WTC11 (cell line): Measurements from ENCODE around the gene CERS1. TPM values are rescaled to one million over a fixed set of nuclear protein-coding genes. Genes with fewer than 3 reads are reported as not detected.

Source experiments
- ATAC-seq: fragments of 200-7000 bp; cut with Tn5 transposase; 2 replicates; pipeline ENCODE4 v1.10.0; 2021; ENCODE audit warnings: mild to moderate bottlenecking, moderate library complexity
- CTCF ChIA-PET: fragments of 300-600 bp; sonication (Branson Sonifier 250); formaldehyde crosslinking; loops from one replicate; lab custom pipeline; 2021; ENCODE audit warnings: antibody characterized with exemption; lab: Charles Lee
- POLR2A ChIA-PET: fragments of 350-600 bp; sonication (Branson Sonifier 250); formaldehyde crosslinking; loops from one replicate; lab custom pipeline; 2021; ENCODE audit warnings: antibody characterized with exemption; lab: Charles Lee
- DNase-seq: peaks from one replicate; pipeline ENCODE4 v3.0.0; 2021; ENCODE audit warnings: low spot score
- H3K27ac Mint-ChIP-seq: 2 replicates; pipeline ENCODE4 v1.8.0; 2021; ENCODE audit warnings: mixed read lengths
- H3K27me3 Mint-ChIP-seq: 2 replicates; pipeline ENCODE4 v1.8.0; 2021; ENCODE audit warnings: low read depth, mild to moderate bottlenecking, moderate library complexity, mixed read lengths
- H3K36me3 Mint-ChIP-seq: 2 replicates; pipeline ENCODE4 v1.8.0; 2021; ENCODE audit warnings: mixed read lengths
- H3K4me1 Mint-ChIP-seq: 2 replicates; pipeline ENCODE4 v1.8.0; 2022; ENCODE audit warnings: mixed read lengths
- H3K4me3 Mint-ChIP-seq: 2 replicates; pipeline ENCODE4 v1.8.0; 2021; ENCODE audit warnings: mild to moderate bottlenecking, moderate library complexity, mixed read lengths
- H3K9me3 Mint-ChIP-seq: 2 replicates; pipeline ENCODE4 v1.8.0; 2021; ENCODE audit warnings: mixed read lengths
- ESRRA ChIP-seq: sonication (generic); formaldehyde crosslinking; IDR thresholded peaks from 2 replicates; pipeline ENCODE4 v1.8.1; 2022; ENCODE audit warnings: mild to moderate bottlenecking, missing genetic modification reagents, borderline replicate concordance
- GTF2I ChIP-seq: fragments of 250-450 bp; sonication (Bioruptor Pico); conservative IDR thresholded peaks from 2 replicates; pipeline ENCODE4 v1.4.0; 2021; ENCODE audit warnings: mild to moderate bottlenecking
- KAT7 ChIP-seq: sonication (generic); formaldehyde crosslinking; IDR thresholded peaks from 2 replicates; pipeline ENCODE4 v1.8.1; 2023; ENCODE audit warnings: missing genetic modification reagents, mild to moderate bottlenecking, borderline replicate concordance
- OVOL2 ChIP-seq: fragments of 250-450 bp; sonication (Bioruptor Pico); IDR thresholded peaks from 2 replicates; pipeline ENCODE4 v1.9.0; 2021; ENCODE audit warnings: mild to moderate bottlenecking, borderline replicate concordance
- PRRX2 ChIP-seq: fragments of 250-450 bp; sonication (Bioruptor Pico); IDR thresholded peaks from 2 replicates; pipeline ENCODE4 v1.8.0; 2021; ENCODE audit warnings: mild to moderate bottlenecking
- RELA ChIP-seq: sonication (generic); formaldehyde crosslinking; IDR thresholded peaks from 2 replicates; pipeline ENCODE4 v1.8.1; 2022; ENCODE audit warnings: missing genetic modification reagents, mild to moderate bottlenecking, borderline replicate concordance
- SMAD4 ChIP-seq: sonication (generic); formaldehyde crosslinking; IDR thresholded peaks from 2 replicates; pipeline ENCODE4 v1.8.0; 2022; ENCODE audit warnings: mild to moderate bottlenecking, missing genetic modification reagents
- SOX15 ChIP-seq: fragments of 250-450 bp; sonication (Bioruptor Pico); IDR thresholded peaks from 2 replicates; pipeline ENCODE4 v1.9.0; 2021; ENCODE audit warnings: mild to moderate bottlenecking
- TEAD1 ChIP-seq: sonication (generic); formaldehyde crosslinking; IDR thresholded peaks from 2 replicates; pipeline ENCODE4 v1.8.0; 2022; ENCODE audit warnings: mild to moderate bottlenecking, missing genetic modification reagents
- TEAD4 ChIP-seq: sonication (generic); formaldehyde crosslinking; IDR thresholded peaks from 2 replicates; pipeline ENCODE4 v1.8.0; 2022; ENCODE audit warnings: mild to moderate bottlenecking, missing genetic modification reagents
- TP53 ChIP-seq: sonication (generic); formaldehyde crosslinking; IDR thresholded peaks from 2 replicates; pipeline ENCODE4 v1.8.1; 2023; ENCODE audit warnings: mild to moderate bottlenecking, missing genetic modification reagents
- ZNF396 ChIP-seq: fragments of 250-450 bp; sonication (Bioruptor Pico); IDR thresholded peaks from 2 replicates; pipeline ENCODE4 v1.8.0; 2021; ENCODE audit warnings: mild to moderate bottlenecking, moderate library complexity, borderline replicate concordance
- total RNA-seq: library from RNA; stranded (reverse); gene quantifications from 3 replicates; pipeline ENCODE4 v1.2.3, GENCODE V29; 2021
- TF ChIP-seq, protein P1 (sequence below): sonication (generic); formaldehyde crosslinking; IDR thresholded peaks from 2 replicates; pipeline ENCODE4 v1.8.0; 2022; ENCODE audit warnings: mild to moderate bottlenecking, missing genetic modification reagents
- TF ChIP-seq, protein P2 (sequence below): fragments of 200-600 bp; IDR thresholded peaks from 2 replicates; pipeline ENCODE4 v1.8.0; 2022; ENCODE audit warnings: antibody characterized with exemption
- TF ChIP-seq, protein P3 (sequence below): sonication (generic); formaldehyde crosslinking; IDR thresholded peaks from 2 replicates; pipeline ENCODE4 v1.8.1; 2023; ENCODE audit warnings: mild to moderate bottlenecking, missing genetic modification reagents, moderate library complexity
- TF ChIP-seq, protein P4 (sequence below): sonication (generic); formaldehyde crosslinking; IDR thresholded peaks from 2 replicates; pipeline ENCODE4 v1.8.1; 2022; ENCODE audit warnings: low read depth, mild to moderate bottlenecking, moderate library complexity, missing genetic modification reagents, borderline replicate concordance
- TF ChIP-seq, protein P5 (sequence below): sonication (generic); formaldehyde crosslinking; IDR thresholded peaks from 2 replicates; pipeline ENCODE4 v1.8.1; 2023; ENCODE audit warnings: mild to moderate bottlenecking, moderate library complexity, missing genetic modification reagents
- TF ChIP-seq, protein P6 (sequence below): sonication (generic); formaldehyde crosslinking; IDR thresholded peaks from 2 replicates; pipeline ENCODE4 v1.8.1; 2022; ENCODE audit warnings: low read depth, missing genetic modification reagents, borderline replicate concordance
- TF ChIP-seq, protein P7 (sequence below): sonication (generic); formaldehyde crosslinking; IDR thresholded peaks from 2 replicates; pipeline ENCODE4 v1.8.1; 2023; ENCODE audit warnings: mild to moderate bottlenecking, missing genetic modification reagents, moderate library complexity
- TF ChIP-seq, protein P8 (sequence below): fragments of 250-450 bp; sonication (Bioruptor Pico); IDR thresholded peaks from 2 replicates; pipeline ENCODE4 v1.9.0; 2021; ENCODE audit warnings: mild to moderate bottlenecking, borderline replicate concordance

Gene CERS1
- total RNA-seq, 1 experiment from 2014 or later, result 14.7 TPM

DNA sequence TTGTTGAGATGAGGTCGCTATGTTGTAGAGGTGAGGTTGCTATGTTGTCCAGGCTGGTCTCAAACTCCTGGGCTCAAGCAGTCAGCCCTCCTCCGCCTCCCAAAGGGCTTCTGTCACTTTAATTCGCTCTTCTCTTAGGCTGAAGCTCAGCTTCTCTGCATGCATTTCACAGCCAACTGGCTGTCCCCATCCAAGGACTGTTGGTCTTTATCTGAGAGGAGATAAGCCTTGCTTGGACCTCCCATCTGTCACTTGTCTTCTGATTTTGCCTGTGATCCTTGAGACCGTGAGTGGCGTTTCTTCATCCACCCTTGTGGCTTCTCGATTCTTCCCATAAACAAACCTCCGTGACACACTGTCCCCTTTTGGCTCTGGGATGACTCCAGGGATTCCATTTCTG lies 24.4 kb downstream of the CERS1 start:
- Mint-ChIP-seq H3K27ac (peak overlapping the region; percentile 34; the same call in 1 of the 2 replicates), H3K4me3 (peak overlapping the region; percentile 25; the same call in 1 of the 2 replicates), H3K27me3 (peaks cover 26% of the 10 kb centered on the region), H3K36me3 (peaks cover 14% of the 10 kb centered on the region), H3K9me3 (no peaks in the 10 kb centered on the region), H3K4me1 (peaks cover 14% of the 10 kb centered on the region)
- TF ChIP-seq PRRX2 (CRISPR knock-in tag) (no peak), SOX15 (CRISPR knock-in tag) (no peak), GTF2I (no peak)
- TF ChIP-seq, protein P1, sequence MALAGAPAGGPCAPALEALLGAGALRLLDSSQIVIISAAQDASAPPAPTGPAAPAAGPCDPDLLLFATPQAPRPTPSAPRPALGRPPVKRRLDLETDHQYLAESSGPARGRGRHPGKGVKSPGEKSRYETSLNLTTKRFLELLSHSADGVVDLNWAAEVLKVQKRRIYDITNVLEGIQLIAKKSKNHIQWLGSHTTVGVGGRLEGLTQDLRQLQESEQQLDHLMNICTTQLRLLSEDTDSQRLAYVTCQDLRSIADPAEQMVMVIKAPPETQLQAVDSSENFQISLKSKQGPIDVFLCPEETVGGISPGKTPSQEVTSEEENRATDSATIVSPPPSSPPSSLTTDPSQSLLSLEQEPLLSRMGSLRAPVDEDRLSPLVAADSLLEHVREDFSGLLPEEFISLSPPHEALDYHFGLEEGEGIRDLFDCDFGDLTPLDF (CRISPR knock-in tag), result no peak
- TF ChIP-seq, protein P2, sequence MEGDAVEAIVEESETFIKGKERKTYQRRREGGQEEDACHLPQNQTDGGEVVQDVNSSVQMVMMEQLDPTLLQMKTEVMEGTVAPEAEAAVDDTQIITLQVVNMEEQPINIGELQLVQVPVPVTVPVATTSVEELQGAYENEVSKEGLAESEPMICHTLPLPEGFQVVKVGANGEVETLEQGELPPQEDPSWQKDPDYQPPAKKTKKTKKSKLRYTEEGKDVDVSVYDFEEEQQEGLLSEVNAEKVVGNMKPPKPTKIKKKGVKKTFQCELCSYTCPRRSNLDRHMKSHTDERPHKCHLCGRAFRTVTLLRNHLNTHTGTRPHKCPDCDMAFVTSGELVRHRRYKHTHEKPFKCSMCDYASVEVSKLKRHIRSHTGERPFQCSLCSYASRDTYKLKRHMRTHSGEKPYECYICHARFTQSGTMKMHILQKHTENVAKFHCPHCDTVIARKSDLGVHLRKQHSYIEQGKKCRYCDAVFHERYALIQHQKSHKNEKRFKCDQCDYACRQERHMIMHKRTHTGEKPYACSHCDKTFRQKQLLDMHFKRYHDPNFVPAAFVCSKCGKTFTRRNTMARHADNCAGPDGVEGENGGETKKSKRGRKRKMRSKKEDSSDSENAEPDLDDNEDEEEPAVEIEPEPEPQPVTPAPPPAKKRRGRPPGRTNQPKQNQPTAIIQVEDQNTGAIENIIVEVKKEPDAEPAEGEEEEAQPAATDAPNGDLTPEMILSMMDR, result no peak
- TF ChIP-seq, protein P3, sequence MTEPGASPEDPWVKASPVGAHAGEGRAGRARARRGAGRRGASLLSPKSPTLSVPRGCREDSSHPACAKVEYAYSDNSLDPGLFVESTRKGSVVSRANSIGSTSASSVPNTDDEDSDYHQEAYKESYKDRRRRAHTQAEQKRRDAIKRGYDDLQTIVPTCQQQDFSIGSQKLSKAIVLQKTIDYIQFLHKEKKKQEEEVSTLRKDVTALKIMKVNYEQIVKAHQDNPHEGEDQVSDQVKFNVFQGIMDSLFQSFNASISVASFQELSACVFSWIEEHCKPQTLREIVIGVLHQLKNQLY (CRISPR knock-in tag), result no peak
- no peak for DNase-seq
- ChIA-PET POLR2A (no interaction called here), CTCF (interaction anchor here (0.6 to 0.9 kb wide), 2 partner anchors 23 to 135 kb away, joined by 3 to 4 read pairs; no protein-coding TSS in a partner anchor)
- no peak for ATAC-seq

DNA sequence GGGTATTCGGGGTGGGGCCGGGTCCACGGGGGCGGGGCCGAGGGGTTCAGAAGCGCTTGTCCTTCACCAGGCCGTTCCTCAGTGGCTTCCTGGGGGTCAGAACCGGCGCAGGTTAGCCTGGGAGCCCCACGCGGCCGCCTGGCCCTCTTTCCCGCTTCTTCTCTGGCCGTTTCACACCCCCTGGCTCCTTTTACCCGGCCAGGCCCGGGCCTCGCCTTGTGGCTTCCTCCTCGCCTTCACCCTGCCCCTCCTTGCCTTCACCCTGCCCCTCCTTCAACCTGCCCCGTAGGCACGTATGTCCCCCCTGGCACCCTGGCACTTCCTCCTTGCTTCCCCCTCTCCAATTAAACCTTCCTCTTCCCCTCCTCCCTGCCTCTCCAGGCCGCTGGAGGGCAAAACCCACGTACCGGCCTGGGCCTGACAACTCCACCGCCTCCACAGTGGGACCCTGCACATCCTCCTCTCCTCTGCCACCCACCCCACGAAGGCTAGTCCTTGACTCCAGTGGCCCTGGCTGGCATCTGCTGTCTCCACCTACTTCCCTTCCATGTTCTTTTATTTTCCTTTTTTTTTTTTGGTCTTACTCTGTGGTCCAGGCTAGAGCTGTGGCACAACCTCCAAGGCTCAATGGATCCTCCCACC lies 25.3 kb downstream of the CERS1 start:
- Mint-ChIP-seq H3K9me3 (no peaks in the 10 kb centered on the region), H3K27ac (no peak overlapping the region), H3K36me3 (peaks cover 10% of the 10 kb centered on the region), H3K27me3 (peaks cover 26% of the 10 kb centered on the region), H3K4me3 (peak overlapping the region; percentile 57), H3K4me1 (peaks cover 14% of the 10 kb centered on the region)
- ATAC-seq, result no peak
- ChIA-PET CTCF (no interaction called here), POLR2A (no interaction called here)
- DNase-seq, result no peak
- TF ChIP-seq, protein P4, sequence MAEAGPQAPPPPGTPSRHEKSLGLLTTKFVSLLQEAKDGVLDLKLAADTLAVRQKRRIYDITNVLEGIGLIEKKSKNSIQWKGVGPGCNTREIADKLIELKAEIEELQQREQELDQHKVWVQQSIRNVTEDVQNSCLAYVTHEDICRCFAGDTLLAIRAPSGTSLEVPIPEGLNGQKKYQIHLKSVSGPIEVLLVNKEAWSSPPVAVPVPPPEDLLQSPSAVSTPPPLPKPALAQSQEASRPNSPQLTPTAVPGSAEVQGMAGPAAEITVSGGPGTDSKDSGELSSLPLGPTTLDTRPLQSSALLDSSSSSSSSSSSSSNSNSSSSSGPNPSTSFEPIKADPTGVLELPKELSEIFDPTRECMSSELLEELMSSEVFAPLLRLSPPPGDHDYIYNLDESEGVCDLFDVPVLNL (CRISPR knock-in tag), result no peak
- TF ChIP-seq, protein P5, sequence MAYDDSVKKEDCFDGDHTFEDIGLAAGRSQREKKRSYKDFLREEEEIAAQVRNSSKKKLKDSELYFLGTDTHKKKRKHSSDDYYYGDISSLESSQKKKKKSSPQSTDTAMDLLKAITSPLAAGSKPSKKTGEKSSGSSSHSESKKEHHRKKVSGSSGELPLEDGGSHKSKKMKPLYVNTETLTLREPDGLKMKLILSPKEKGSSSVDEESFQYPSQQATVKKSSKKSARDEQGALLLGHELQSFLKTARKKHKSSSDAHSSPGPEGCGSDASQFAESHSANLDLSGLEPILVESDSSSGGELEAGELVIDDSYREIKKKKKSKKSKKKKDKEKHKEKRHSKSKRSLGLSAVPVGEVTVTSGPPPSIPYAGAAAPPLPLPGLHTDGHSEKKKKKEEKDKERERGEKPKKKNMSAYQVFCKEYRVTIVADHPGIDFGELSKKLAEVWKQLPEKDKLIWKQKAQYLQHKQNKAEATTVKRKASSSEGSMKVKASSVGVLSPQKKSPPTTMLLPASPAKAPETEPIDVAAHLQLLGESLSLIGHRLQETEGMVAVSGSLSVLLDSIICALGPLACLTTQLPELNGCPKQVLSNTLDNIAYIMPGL (CRISPR knock-in tag), result no peak
- no peak for TF ChIP-seq ZNF396 (CRISPR knock-in tag)
- no peak for TF ChIP-seq RELA (CRISPR knock-in tag)
- TF ChIP-seq, protein P6, sequence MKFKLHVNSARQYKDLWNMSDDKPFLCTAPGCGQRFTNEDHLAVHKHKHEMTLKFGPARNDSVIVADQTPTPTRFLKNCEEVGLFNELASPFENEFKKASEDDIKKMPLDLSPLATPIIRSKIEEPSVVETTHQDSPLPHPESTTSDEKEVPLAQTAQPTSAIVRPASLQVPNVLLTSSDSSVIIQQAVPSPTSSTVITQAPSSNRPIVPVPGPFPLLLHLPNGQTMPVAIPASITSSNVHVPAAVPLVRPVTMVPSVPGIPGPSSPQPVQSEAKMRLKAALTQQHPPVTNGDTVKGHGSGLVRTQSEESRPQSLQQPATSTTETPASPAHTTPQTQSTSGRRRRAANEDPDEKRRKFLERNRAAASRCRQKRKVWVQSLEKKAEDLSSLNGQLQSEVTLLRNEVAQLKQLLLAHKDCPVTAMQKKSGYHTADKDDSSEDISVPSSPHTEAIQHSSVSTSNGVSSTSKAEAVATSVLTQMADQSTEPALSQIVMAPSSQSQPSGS (CRISPR knock-in tag), result no peak
- TF ChIP-seq TEAD1 (CRISPR knock-in tag), result no peak
- no peak for TF ChIP-seq ESRRA (CRISPR knock-in tag)
- TF ChIP-seq TP53, result no peak
- TF ChIP-seq, protein P7, sequence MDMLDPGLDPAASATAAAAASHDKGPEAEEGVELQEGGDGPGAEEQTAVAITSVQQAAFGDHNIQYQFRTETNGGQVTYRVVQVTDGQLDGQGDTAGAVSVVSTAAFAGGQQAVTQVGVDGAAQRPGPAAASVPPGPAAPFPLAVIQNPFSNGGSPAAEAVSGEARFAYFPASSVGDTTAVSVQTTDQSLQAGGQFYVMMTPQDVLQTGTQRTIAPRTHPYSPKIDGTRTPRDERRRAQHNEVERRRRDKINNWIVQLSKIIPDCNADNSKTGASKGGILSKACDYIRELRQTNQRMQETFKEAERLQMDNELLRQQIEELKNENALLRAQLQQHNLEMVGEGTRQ, result no peak
- no peak for TF ChIP-seq TEAD4 (CRISPR knock-in tag)
- no peak for TF ChIP-seq SMAD4 (CRISPR knock-in tag)
- no peak for TF ChIP-seq OVOL2 (CRISPR knock-in tag)
- TF ChIP-seq, protein P8, sequence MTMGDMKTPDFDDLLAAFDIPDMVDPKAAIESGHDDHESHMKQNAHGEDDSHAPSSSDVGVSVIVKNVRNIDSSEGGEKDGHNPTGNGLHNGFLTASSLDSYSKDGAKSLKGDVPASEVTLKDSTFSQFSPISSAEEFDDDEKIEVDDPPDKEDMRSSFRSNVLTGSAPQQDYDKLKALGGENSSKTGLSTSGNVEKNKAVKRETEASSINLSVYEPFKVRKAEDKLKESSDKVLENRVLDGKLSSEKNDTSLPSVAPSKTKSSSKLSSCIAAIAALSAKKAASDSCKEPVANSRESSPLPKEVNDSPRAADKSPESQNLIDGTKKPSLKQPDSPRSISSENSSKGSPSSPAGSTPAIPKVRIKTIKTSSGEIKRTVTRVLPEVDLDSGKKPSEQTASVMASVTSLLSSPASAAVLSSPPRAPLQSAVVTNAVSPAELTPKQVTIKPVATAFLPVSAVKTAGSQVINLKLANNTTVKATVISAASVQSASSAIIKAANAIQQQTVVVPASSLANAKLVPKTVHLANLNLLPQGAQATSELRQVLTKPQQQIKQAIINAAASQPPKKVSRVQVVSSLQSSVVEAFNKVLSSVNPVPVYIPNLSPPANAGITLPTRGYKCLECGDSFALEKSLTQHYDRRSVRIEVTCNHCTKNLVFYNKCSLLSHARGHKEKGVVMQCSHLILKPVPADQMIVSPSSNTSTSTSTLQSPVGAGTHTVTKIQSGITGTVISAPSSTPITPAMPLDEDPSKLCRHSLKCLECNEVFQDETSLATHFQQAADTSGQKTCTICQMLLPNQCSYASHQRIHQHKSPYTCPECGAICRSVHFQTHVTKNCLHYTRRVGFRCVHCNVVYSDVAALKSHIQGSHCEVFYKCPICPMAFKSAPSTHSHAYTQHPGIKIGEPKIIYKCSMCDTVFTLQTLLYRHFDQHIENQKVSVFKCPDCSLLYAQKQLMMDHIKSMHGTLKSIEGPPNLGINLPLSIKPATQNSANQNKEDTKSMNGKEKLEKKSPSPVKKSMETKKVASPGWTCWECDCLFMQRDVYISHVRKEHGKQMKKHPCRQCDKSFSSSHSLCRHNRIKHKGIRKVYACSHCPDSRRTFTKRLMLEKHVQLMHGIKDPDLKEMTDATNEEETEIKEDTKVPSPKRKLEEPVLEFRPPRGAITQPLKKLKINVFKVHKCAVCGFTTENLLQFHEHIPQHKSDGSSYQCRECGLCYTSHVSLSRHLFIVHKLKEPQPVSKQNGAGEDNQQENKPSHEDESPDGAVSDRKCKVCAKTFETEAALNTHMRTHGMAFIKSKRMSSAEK (CRISPR knock-in tag), result no peak
- no peak for TF ChIP-seq KAT7 (CRISPR knock-in tag)
